K562 (cell line): ENCODE data around the gene CDH2.

ENCODE experiments used
- BACH1 ChIP-seq: fragments of 200-800 bp; sonication (Bioruptor generic); IDR thresholded peaks from 2 replicates; pipeline ENCODE4 v1.6.1; 2016; ENCODE audit warnings: missing genetic modification characterization, missing compliant biosample characterization
- MAFF ChIP-seq: IDR thresholded peaks from 2 replicates; pipeline ENCODE4 v1.6.1; 2012; ENCODE audit warnings: low read length, improper control_type of control experiment
- ZNF3 ChIP-seq: fragments of 250-450 bp; sonication (Bioruptor Pico); IDR thresholded peaks from 2 replicates; pipeline ENCODE4 v1.5.0; 2021; ENCODE audit warnings: mild to moderate bottlenecking, moderate library complexity

DNA sequence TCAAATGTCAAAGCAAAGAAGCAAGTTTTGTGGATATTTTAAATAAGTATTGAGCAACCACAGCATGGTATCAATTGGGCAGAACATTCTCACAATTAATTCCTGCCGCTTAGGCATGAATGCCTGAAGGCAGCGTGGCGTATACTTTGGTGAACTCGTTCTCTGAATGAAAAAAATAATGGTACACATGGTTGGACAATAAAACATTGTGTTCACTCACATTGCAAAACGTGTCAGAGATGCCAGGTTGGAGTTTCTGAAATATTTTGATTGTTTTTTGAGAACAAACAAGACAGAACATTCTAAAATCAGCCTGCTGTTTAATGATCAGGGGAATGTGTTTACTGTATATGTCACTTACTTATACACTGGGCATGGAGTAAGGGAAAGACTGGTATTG, 254.2 kb downstream of the CDH2 start:
- TF ChIP-seq BACH1 (no peak), ZNF3 (CRISPR knock-in tag) (no peak), MAFF (no peak)
